ENCODE results near the gene CDCA4. TPM values are rescaled to one million over a fixed set of nuclear protein-coding genes. Genes with fewer than 3 reads are reported as not detected.

The CDCA4 gene
- total and polyA plus RNA-seq, 2 donors (not counting 3 experiments of a cell fraction or from before 2014, with no cell fraction given), result 29.9 to 44.5 TPM

- H3K9me3 ChIP-seq (replicated peaks; ENCODE audit: control insufficient read depth, insufficient read depth, low read length), result no peaks in the 10 kb centered on the region
- no peak for DNase-seq (ENCODE audit: low read depth, low spot score)
- H3K27ac ChIP-seq (ENCODE audit: insufficient read depth, low read depth, low read length), result no peak overlapping the region
- FAIRE-seq, result no peak
- no peak overlapping the region for H3K9ac ChIP-seq (replicated peaks; ENCODE audit: extremely low read depth, insufficient read depth, low read length)
- peaks cover 20% of the 10 kb centered on the region for H3K4me1 ChIP-seq (ENCODE audit: control insufficient read depth, extremely low read depth, insufficient read depth, low read length)
- no peak overlapping the region for H3K4me2 ChIP-seq (ENCODE audit: insufficient read depth, low read length)
- H2AFZ ChIP-seq (ENCODE audit: low read depth, low read length), result no peak overlapping the region
- no peaks in the 10 kb centered on the region for H3K79me2 ChIP-seq (ENCODE audit: control insufficient read depth, insufficient read depth, low read length)
- no peak overlapping the region for H3K4me3 ChIP-seq (replicated peaks in 1 of 3; ENCODE audit: insufficient read depth in 1 of 3, low read depth in 1 of 3, low read length in 3 of 3)
- ChIA-PET POLR2A (no interaction called here), CTCF (interaction anchor here (1.8 kb wide), 1 partner anchor 28 kb away, joined by 8 read pairs; no protein-coding TSS in a partner anchor)
- TF ChIP-seq POLR2AphosphoS5 (IDR thresholded peaks at IDR 0.05; ENCODE audit: insufficient read depth, low read depth, low read length) (no peak), MAX (IDR thresholded peaks at IDR 0.05; ENCODE audit: insufficient read depth, insufficient read length) (no peak)
- H3K9me1 ChIP-seq (replicated peaks; ENCODE audit: control insufficient read depth, extremely low read depth, insufficient read depth, low read length), result no peaks in the 10 kb centered on the region
- H3K27me3 ChIP-seq (ENCODE audit: control insufficient read depth in 2 of 2, insufficient read depth in 2 of 2, low read length in 2 of 2), result no peaks in the 10 kb centered on the region
- no peaks in the 10 kb centered on the region for H4K20me1 ChIP-seq (replicated peaks; ENCODE audit: control insufficient read depth, extremely low read depth, insufficient read depth, low read length)
- no TSS peak for BruUV-seq (replicated peaks)
- dilution Hi-C loops (cut with MboI; ENCODE audit: extremely low pct_ligation_motif_present, low sequenced_read_pairs), result no loop called here
- intact Hi-C loops (cut with micrococcal nuclease), result no loop called here
- no peaks in the 10 kb centered on the region for H3K36me3 ChIP-seq (ENCODE audit: control insufficient read depth in 2 of 2, extremely low read depth in 1 of 2, insufficient read depth in 2 of 2, low read length in 2 of 2)
These were observed 41.2 kb upstream of the CDCA4 start for GRCh38 chr14:105062048-105062433.

- H3K79me2 ChIP-seq (ENCODE audit: control insufficient read depth, insufficient read depth, low read length), result no peaks in the 10 kb centered on the region
- H2AFZ ChIP-seq (ENCODE audit: low read depth, low read length), result peak overlapping the region; percentile 64
- FAIRE-seq (peak; percentile 43), DNase-seq (ENCODE audit: low read depth, low spot score) (no peak)
- TF ChIP-seq EZH2 (IDR thresholded peaks at IDR 0.05; ENCODE audit: borderline replicate concordance, low read depth, low read length, severe bottlenecking), result no peak
- no peak overlapping the region for H3K4me2 ChIP-seq (ENCODE audit: insufficient read depth, low read length)
- dilution Hi-C loops (cut with MboI; ENCODE audit: extremely low pct_ligation_motif_present, low sequenced_read_pairs) (no loop called here), intact Hi-C loops (cut with micrococcal nuclease) (no loop called here)
- H3K4me1 ChIP-seq (ENCODE audit: control insufficient read depth, extremely low read depth, insufficient read depth, low read length), result peaks cover 20% of the 10 kb centered on the region
- no peaks in the 10 kb centered on the region for H3K27me3 ChIP-seq (ENCODE audit: control insufficient read depth in 2 of 2, insufficient read depth in 2 of 2, low read length in 2 of 2)
- no TSS peak for BruUV-seq (replicated peaks)
- no peak overlapping the region for H3K4me3 ChIP-seq (replicated peaks in 1 of 3; ENCODE audit: insufficient read depth in 1 of 3, low read depth in 1 of 3, low read length in 3 of 3)
- ChIA-PET POLR2A (no interaction called here), CTCF (interaction anchor here (1.0 to 1.8 kb wide), 2 partner anchors 25 to 28 kb away, joined by 4 to 8 read pairs; no protein-coding TSS in a partner anchor)
- no peak overlapping the region for H3K27ac ChIP-seq (ENCODE audit: insufficient read depth, low read depth, low read length)
- H4K20me1 ChIP-seq (replicated peaks; ENCODE audit: control insufficient read depth, extremely low read depth, insufficient read depth, low read length), result no peaks in the 10 kb centered on the region
- no peaks in the 10 kb centered on the region for H3K36me3 ChIP-seq (ENCODE audit: control insufficient read depth in 2 of 2, extremely low read depth in 1 of 2, insufficient read depth in 2 of 2, low read length in 2 of 2)
- H3K9me1 ChIP-seq (replicated peaks; ENCODE audit: control insufficient read depth, extremely low read depth, insufficient read depth, low read length), result no peaks in the 10 kb centered on the region
- no peaks in the 10 kb centered on the region for H3K9me3 ChIP-seq (replicated peaks; ENCODE audit: control insufficient read depth, insufficient read depth, low read length)
- H3K9ac ChIP-seq (replicated peaks; ENCODE audit: extremely low read depth, insufficient read depth, low read length), result no peak overlapping the region
These were observed 40.7 kb upstream of the CDCA4 start for GRCh38 chr14:105061428-105062047.
